Medulla oblongata (tissue), 1 donor: ENCODE data around the gene DUSP15.

Experiments used
- DNase-seq: peaks from one replicate; pipeline ENCODE4 v3.0.0-alpha.2; 2015; ENCODE audit errors: extremely low spot score

The DUSP15 gene

GRCh38 chr20:31860390-31861134 is 9.8 kb downstream of the DUSP15 start:
- no peak for DNase-seq

DNA sequence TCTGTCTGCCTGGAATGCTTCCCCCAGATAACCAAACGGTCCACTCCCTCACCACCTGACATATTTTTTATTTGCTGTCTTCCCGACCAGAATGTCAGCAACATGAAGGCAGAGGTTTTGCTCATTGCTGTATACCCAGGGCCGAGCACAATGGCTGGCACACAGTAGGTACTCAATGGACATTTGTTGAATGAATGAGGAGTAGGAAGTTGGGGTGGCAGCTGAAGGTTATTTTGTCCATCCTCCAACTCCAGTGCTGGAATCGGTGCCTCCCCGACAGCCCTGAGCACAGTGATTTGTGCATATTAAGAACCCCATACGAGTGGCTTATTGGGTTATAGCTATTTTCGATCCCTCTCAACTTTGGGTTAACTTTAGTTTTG is 10.3 kb downstream of the DUSP15 start:
- DNase-seq: no peak

DNA sequence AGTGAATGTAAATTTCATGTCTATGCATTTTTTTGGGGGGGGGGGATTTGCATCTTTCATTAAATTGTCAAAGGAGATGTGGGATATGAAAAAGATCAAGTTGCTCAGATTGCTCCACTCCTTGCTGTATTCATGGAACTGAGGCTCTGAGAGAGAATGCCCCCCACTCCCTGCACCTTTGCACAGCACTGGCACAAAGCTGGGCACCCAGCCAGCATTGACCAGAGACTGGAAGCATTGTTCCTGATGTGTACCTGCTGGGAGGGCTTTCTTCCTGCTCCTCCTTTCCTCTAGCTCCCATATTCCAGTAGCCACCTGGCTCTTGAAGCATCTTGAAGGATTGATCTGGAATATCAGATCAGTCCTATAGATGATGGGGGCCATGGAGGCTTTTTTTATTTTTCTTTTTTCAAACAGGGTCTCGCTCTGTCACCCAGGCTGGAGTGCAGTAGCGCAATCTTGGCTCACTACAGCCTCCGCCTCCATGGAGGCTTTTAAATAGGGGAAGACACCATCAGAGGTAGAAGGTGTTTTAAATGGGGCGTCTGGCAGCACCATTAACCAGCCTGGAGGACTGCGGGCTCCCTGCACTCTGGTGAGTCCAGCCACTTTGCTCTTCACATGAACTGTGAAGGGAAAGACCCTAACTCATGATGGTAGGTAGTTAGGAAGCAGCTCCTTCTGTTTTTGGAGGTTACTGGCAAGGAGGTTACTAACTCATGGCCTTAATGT is 10.9 kb downstream of the DUSP15 start:
- DNase-seq: no peak

GRCh38 chr20:31858760-31859083 is 11.6 kb downstream of the DUSP15 start:
- DNase-seq: no peak

- no peak for DNase-seq
Observed at GRCh38 chr20:31857861-31858759, 12.2 kb downstream of the DUSP15 start.

- no peak for DNase-seq
Observed at GRCh38 chr20:31856516-31856915, 13.8 kb downstream of the DUSP15 start.

- DNase-seq: no peak
Observed at GRCh38 chr20:31853481-31853880, 16.8 kb downstream of the DUSP15 start.

DNA sequence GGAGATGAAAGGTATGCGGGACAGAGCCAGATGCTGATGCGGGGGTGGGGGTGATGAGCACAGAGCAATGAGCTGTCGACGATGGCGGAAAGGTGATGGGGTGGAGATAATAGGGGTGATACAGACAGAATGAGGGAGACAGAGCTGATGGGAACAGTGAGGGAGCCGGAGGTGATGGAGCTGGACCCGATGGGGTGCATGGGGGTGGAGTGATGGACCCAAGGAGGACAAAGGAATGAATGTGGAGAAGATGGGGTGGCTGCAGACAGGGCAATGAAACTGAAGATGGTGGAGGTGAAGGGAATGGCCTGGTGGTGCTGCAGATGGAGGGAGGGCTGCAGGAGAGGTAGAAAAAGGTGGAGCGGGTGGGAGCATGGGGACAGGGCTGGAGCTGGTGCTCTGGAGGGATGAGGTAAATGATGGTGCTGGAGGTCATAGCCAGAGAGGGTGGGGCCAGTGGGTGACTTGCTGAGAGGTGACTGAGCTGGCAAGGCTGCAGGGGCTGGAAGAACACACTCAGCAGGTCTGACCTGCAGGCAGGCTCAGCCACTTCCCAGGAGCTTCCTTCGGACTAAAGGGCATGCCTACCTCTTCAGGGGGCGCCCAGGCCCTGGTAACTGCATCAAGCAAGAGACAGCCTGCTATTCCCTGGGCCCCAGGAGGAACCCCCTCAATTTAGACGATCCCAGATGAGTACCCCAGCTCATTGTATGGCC is 18.9 kb downstream of the DUSP15 start:
- DNase-seq: no peak

DNA sequence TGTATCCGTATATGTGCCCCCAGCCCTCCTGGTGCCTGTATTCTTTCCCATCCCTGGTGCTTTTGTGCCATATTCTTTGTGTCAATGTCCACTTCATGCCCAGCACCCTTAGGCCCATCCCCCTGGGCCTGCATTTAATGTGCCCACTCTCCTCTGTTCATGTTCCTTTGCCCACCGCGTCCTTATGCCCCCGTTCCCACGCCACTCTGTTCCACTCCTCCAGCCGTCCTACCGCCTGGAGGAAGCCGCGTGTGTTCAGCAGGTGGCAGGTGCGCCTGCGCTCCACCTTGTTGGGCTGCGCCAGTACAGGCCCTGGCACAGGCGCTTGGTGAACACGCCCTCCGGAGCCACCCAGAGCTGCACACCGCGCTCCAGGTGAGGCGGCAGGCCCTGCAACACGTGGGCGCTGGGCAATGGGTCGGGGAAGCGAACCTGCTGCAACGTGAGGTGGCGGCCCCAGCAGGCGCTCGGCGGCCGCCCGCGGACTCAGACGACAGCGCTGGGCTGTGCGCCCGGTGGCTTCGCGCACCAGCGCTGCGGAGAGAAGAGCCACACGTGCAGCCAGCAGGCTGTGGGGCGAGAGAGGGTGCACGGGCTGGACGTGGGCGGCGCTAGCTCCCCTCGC is 20.9 kb downstream of the DUSP15 start:
- no peak for DNase-seq

DNA sequence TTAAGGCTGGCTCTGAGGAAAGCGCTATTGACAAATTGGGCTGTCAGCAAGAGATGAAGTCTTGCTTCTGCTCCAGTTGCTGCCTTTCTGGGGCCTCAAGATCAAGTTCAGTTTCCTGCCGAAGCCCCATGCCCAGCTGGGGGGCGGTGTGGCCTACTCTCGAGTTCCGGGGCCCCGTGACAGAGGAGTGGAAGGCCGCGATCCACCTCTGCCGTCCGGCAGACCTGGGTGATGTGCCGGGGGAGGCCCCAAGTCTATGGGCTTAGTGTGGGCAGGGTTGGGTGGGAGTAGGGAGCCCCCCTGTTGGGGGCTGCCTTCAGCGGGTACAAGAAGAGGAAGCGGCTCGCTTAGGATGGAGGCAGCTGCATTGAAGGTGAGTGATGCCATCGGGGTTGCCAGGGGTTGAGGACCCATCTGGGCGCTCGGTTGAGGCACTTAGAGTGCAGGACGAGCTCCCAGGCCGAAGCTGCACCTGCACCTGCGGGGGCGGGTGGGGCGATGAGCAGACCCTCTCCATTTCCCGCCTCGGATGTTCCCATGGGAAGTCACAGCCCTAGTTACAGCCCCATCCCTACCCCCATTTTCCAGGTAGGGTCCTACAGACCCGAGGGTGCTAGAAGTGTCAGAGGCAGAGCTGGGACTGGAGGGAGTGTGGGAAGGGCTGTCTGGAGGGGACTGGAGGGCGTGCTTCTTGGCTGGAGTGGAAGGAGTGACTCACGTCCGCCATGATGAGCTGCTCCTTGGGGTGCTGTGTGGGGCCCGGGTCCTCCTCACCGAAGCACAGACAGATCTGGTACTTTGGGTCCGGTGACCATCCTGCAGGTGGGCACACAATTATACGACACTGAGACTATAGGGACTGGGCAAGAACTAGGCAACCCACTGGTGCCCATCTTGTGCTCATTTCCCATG is 22.0 kb downstream of the DUSP15 start:
- DNase-seq: no peak

GRCh38 chr20:31846793-31847138 is 23.6 kb downstream of the DUSP15 start:
- no peak for DNase-seq

GRCh38 chr20:31845300-31845863 is 24.9 kb downstream of the DUSP15 start, which contains the start of gene FOXS1:
Gene FOXS1, minus strand, starts transcription at chr20:31845604. Its CDS starts 62 bp downstream, at chr20:31845542.
- DNase-seq: peak; percentile 66

- DNase-seq: no peak
Observed at GRCh38 chr20:31844737-31845299, 25.5 kb downstream of the DUSP15 start.

GRCh38 chr20:31843881-31844280 is 26.4 kb downstream of the DUSP15 start:
- DNase-seq: no peak

- DNase-seq: no peak
Observed at GRCh38 chr20:31843288-31843687, 27.0 kb downstream of the DUSP15 start.

DNA sequence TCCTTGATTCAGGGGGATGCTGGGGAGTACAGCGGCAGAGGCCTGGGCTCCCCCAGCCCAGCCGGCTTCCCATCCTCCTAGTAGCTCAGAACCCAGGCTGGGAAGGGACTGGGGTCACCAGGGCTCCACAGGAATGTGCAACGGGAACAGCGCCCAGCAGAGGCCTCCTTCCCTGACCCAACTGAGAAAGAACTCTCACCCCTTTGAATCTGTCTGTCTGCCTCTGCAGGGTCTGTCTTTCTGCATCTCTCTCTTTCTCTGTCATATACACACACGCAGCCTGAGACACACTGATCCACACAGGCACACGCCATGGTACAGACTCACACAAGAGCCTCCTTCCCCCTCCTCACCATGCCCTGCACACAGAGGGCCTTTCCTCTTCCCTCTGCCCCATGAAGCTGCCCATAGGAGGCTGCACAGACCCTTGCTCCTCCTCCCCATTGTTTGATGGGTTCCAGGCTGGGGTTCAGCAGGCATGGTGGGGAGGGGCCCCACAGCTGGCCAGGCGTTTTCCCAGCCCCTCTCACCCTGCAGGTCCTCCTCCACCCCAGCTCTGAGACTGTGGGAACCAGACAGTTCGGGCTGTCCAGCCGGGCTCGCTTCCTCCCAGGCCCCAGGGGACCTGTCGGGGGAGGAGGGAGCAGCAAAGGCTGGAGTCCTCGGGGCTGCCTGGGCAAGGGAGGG is 27.7 kb downstream of the DUSP15 start:
- peak; percentile 17 for DNase-seq

- DNase-seq: no peak
Observed at GRCh38 chr20:31841928-31842327, 28.4 kb downstream of the DUSP15 start.

DNA sequence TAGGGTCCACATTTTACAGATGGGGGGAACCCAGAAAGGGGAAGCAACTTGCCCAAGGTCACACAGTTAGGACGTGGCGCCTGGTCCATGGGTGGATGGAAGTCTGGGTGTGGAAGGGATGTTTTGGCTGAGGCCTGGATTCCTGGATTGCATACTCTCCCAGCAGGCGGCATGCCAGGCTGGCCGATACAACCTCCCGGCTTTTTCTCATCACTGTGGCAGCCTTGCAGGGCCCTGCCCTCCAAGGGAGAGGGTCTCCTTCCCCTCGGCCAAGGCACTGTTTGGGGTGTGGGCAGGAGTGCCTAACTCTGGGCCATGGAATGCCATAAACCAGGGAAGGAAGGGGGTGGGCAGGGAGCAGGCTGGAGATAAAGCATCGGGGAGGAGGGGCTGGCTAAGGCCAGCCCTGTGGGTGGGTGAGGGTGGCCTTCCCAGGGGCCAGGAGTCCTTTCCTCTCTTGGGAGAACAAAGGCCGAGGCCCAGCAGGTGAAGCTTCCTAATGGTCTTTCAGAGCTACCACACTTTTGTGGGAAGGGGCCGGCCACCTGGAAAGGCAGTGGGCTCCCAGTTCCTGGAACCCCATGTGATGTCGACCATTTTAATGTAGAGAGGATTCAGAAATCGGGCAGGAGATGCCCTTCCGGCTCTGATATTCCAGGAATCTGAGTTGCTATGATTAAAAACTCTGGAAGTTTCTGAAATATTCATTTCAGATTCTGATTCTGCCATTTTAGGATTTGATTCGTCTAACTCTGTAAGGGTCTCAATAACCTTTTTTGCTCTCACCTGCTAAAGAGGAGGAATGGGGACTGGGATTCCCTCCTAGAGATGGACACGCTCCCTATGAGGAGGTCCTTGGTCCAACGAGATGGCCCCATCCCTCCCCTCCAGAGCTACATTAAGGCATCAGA is 29.2 kb downstream of the DUSP15 start:
- no peak for DNase-seq
